Naive thymus-derived CD8-positive, alpha-beta T cell (primary cell): Measurements from ENCODE around the gene C8G. TPM values are rescaled to one million over a fixed set of nuclear protein-coding genes. Genes with fewer than 3 reads are reported as not detected.

Experiments
- ATAC-seq, 2 donors: fragments of 150-1000 bp; cut with Tn5 transposase in 1 of 2; sonication (Bioruptor Pico), chemical (Tn5 transposase) in 1 of 2; 1 replicate in 1 of 2; 2 replicates in 1 of 2; pipeline ENCODE4 v1.10.0; 2021; ENCODE audit warnings: mild to moderate bottlenecking in 2 of 2, moderate library complexity in 2 of 2
- POLR2A ChIA-PET: fragments of 350-600 bp; sonication (Branson Sonifier 250); formaldehyde crosslinking; loops from one replicate; lab custom pipeline; 2021; ENCODE audit warnings: antibody characterized with exemption; lab: Charles Lee
- DNase-seq, 10 donors: peaks; one replicate each; pipeline versions ENCODE4 v3.0.0 to v3.0.0-alpha.2; 2020 to 2022
- H3K27ac Mint-ChIP-seq, 10 donors: one replicate each; pipeline ENCODE4 v1.8.0; 2020 to 2022; ENCODE audit warnings: mild to moderate bottlenecking in 10 of 10, mixed read lengths in 10 of 10, moderate library complexity in 4 of 10, inconsistent platforms in 1 of 10
- H3K27me3 Mint-ChIP-seq, 5 donors: one replicate each; pipeline ENCODE4 v1.8.0; 2021 to 2022; ENCODE audit warnings: mixed read lengths in 5 of 5
- H3K36me3 Mint-ChIP-seq, 3 donors: one replicate each; pipeline ENCODE4 v1.8.0; 2020 to 2022; ENCODE audit warnings: mixed read lengths in 3 of 3, mild to moderate bottlenecking in 2 of 3, inconsistent platforms in 1 of 3
- H3K4me1 Mint-ChIP-seq, 4 donors: one replicate each; pipeline ENCODE4 v1.8.0; 2021 to 2022; ENCODE audit warnings: mixed read lengths in 4 of 4
- H3K4me3 Mint-ChIP-seq, 10 donors: one replicate each; pipeline ENCODE4 v1.8.0; 2020 to 2022; ENCODE audit warnings: mild to moderate bottlenecking in 10 of 10, mixed read lengths in 10 of 10, moderate library complexity in 6 of 10, inconsistent platforms in 1 of 10
- H3K9me3 Mint-ChIP-seq, 9 donors: one replicate each; pipeline ENCODE4 v1.8.0; 2020 to 2022; ENCODE audit warnings: mixed read lengths in 9 of 9, mild to moderate bottlenecking in 3 of 9, inconsistent platforms in 1 of 9, moderate library complexity in 1 of 9
- polyA plus RNA-seq, 3 donors: library from polyadenylated mRNA; unstranded; fragments of 300-500 nt; fragmentation: Illumina TruSeq; gene quantifications; one replicate each; pipeline ENCODE4 v1.2.3, GENCODE V29; 2021
- total RNA-seq, 8 experiments: library from RNA in 2 of 8; stranded (reverse) in 2 of 8; gene quantifications; one replicate each; pipeline ENCODE4 v1.2.3 and lab custom pipeline; 2021 to 2026

Gene C8G
- total and polyA plus RNA-seq, 5 experiments from 2014 or later, result 0.99 to 1.6 TPM; not detected in 3

DNA sequence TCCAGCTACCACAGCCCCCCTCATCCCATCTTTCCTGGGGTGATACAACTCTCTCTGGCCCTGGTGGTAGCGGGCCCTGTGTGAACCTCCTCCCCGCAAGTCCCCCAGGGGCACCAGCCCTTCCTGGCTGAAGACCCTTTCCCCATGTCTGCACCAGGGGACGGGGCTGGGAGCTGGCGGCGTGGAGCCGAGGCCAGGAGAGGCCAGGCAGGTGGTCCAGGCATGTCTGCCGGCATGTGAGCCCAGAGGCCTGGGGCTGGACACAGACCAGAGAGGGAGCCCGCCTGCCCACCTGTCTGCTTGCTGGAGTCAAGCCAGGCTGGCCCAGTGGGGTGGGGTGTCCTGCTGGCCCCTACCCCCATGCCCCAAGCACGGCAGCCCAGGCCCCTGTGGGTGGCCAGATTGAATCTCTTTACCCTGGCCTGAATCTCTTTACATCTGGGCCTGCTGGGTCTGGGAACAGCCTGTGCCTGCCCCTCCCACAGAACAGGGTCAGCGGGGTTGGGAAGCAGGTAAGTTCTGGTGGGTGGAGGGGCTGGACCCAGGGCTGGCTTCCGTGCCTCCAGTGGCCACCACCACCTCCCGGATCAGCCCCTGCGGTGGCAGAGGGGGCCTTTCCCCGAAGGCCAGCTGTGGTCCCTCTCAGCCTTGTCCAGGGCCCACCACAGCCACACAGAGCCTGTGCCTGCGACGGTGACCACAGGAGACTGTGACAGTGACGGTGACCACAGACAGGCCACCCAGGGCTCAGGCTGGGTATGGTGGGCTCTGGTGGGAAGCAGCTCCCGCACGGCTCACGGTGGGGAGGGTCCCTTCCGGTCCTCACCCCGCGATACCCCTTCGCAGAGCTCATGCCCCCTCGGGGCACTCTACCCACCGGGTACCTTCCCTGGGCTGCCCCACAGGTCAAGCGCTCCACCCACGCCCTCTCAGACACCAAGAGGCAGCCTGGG lies 14.1 kb downstream of the C8G start:
- no peak for ATAC-seq
- POLR2A ChIA-PET, result interaction anchor here (0.8 to 2.3 kb wide), 11 partner anchors 9 to 96 kb away, joined by 3 to 12 read pairs (median 3); partner anchors contain the start of genes C8G, CLIC3 and PAXX
- Mint-ChIP-seq H3K36me3 (no peaks in the 10 kb centered on the region), H3K9me3 (peaks cover 0 to 11% (median 0%) of the 10 kb centered on the region in 9 donors), H3K4me3 (peak overlapping the region in 3 of 10 donors; percentile 63 to 78 (median 74)), H3K4me1 (peaks cover 14 to 65% (median 43%) of the 10 kb centered on the region in 4 donors), H3K27me3 (no peaks in the 10 kb centered on the region), H3K27ac (peak overlapping the region in 5 of 10 donors; percentile 34 to 93 (median 72))
- no peak for DNase-seq

DNA sequence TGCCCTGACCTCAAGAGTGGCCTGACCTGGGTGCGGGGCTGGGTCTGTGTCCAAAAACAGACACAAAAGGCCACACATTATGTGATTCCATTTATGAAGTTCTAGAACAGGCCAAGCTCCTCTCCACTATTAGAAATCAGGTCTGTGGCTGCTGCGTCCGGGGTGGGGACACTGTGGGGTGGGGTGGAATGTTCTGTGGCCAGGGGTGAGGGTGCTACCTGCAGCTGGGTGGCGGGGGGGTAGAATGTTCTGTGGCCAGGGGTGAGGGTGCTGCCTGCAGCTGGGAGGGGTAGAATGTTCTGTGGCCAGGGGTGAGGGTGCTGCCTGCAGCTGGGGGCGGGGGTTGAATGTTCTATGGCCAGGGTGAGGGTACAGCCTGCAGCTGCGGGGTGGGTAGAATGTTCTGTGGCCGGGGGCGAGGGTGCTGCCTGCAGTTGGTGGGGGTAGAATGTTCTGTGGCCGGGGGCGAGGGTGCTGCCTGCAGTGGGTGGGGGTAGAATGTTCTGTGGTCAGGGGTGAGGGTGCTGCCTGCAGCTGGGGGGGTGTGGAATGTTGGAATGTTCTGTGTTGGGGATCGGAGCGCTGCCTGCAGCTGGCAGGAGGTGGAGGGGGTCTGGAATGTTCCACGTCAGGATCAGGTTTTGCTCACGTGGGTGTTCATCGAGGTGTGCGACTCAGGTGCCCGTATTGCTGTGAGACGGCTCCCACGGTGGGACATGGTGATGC lies 15.3 kb downstream of the C8G start:
- Mint-ChIP-seq H3K27me3 (no peaks in the 10 kb centered on the region), H3K4me3 (peak overlapping the region in 9 of 10 donors; percentile 18 to 82 (median 69)), H3K4me1 (peaks cover 15 to 63% (median 49%) of the 10 kb centered on the region in 4 donors), H3K36me3 (no peaks in the 10 kb centered on the region), H3K9me3 (peaks cover 0 to 11% (median 0%) of the 10 kb centered on the region in 9 donors), H3K27ac (peak overlapping the region; percentile 58 to 94 (median 88))
- no peak for DNase-seq
- ATAC-seq, result peak; percentile 67 to 80
- POLR2A ChIA-PET, result interaction anchor here (1.0 to 2.3 kb wide), 9 partner anchors 10 to 94 kb away, joined by 3 to 12 read pairs (median 5); partner anchors contain the start of genes C8G, PAXX and PTGDS

DNA sequence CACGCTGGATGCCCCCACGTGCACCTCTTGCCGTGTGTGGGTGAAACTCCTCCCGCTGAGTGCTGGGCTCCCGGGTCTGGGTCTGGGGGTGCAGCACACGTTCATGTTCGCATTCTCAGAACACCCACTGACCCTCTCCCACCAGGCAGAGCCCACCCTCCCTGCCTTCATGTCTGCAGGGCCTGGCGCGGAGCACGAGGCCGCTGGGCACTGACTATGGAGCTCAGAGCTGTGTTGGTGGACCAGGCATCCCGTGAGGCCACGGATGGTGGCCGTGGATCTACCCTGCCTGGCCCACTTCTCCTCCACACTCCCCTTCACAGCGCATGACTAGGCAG lies 15.9 kb downstream of the C8G start:
- Mint-ChIP-seq H3K27ac (peak overlapping the region in 7 of 10 donors; percentile 27 to 93 (median 62)), H3K36me3 (no peaks in the 10 kb centered on the region), H3K4me1 (peaks cover 19 to 67% (median 54%) of the 10 kb centered on the region in 4 donors), H3K27me3 (no peaks in the 10 kb centered on the region), H3K4me3 (peak overlapping the region in 5 of 10 donors; percentile 14 to 78 (median 63)), H3K9me3 (peaks cover 0 to 11% (median 0%) of the 10 kb centered on the region in 9 donors)
- POLR2A ChIA-PET, result interaction anchor here (1.0 to 2.3 kb wide), 5 partner anchors 10 to 32 kb away, joined by 4 to 12 read pairs (median 8); partner anchors contain the start of genes PAXX and PTGDS
- ATAC-seq (no peak), DNase-seq (no peak)

DNA sequence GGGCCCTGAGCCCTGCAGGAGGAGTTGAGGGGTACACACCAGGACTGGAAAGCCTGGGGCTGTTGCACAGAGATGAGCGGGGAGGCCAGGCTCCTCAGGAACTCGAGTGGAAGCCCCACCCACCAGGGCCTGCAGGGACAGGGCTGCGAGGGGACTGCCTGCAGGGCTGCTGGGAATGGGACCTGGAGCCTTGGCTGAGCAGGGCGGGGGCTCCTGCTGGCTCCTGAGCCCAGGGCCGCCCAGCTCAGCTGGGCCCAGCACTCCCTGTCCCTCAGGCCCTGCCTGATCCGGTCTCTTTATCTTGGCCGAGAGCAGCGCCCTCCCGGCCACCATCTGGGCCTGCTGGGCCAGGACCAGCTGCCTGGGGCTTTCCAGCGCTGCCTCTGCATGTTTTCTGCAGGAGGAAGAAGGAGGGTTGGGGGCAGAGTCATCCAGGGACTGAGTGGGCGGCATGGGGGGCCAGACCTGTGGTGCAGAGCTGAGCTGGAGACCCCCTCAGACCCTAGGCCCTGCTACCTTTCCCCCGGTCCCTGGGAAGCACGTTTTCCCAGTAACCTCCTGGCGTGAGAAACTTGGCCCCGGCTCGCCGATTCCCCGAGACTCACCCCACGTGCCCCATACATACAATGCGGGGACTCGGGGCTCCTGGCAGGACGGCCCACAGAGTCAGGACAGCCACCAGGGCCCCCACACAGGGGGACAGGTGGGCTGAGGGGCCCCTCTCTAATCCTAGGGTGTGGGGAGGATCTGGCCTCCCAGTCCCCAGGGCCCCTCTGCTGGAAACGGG lies 16.4 kb downstream of the C8G start:
- Mint-ChIP-seq H3K27me3 (no peaks in the 10 kb centered on the region), H3K27ac (peak overlapping the region in 8 of 10 donors; percentile 34 to 93 (median 46)), H3K9me3 (peaks cover 0 to 7% (median 0%) of the 10 kb centered on the region in 9 donors), H3K4me1 (peaks cover 20 to 70% (median 57%) of the 10 kb centered on the region in 4 donors), H3K36me3 (no peaks in the 10 kb centered on the region), H3K4me3 (peak overlapping the region in 4 of 10 donors; percentile 14 to 63 (median 24))
- POLR2A ChIA-PET, result interaction anchor here (0.6 to 1.8 kb wide), 4 partner anchors 11 to 42 kb away, joined by 3 to 4 read pairs (median 4); no protein-coding TSS in a partner anchor
- DNase-seq (no peak), ATAC-seq (no peak)

DNA sequence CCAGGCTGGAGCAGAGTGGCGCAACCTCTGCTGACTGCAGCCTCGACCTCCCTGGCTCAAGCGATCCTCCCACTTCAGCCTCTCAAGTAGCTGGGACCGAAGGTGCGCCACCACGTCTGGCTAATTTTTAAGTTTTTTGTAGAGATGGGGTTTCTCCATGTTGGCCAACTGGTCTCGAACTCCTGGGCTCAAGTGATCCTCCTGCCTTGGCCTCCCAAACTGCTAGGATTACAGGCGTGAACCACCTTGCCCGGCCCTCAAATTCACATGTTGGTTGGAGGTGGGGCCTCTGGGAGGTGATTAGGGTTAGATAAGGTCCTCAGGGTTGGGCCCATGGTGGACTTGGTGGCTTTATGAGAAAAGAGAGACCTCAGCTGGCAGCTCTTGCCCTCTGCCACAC lies 17.1 kb downstream of the C8G start:
- H3K4me1 Mint-ChIP-seq, result peaks cover 18 to 66% (median 57%) of the 10 kb centered on the region in 4 donors
- DNase-seq, result no peak
- no peaks in the 10 kb centered on the region for H3K27me3 Mint-ChIP-seq
- POLR2A ChIA-PET, result interaction anchor here (0.8 to 1.8 kb wide), 3 partner anchors 10 to 16 kb away, joined by 3 to 4 read pairs (median 4); no protein-coding TSS in a partner anchor
- no peak for ATAC-seq
- peak overlapping the region in 5 of 10 donors; percentile 25 to 69 (median 38) for H3K27ac Mint-ChIP-seq
- peak overlapping the region in 3 of 10 donors; percentile 1 to 24 (median 8) for H3K4me3 Mint-ChIP-seq
- H3K9me3 Mint-ChIP-seq, result peaks cover 0 to under 1% (median 0%) of the 10 kb centered on the region in 9 donors
- no peaks in the 10 kb centered on the region for H3K36me3 Mint-ChIP-seq

DNA sequence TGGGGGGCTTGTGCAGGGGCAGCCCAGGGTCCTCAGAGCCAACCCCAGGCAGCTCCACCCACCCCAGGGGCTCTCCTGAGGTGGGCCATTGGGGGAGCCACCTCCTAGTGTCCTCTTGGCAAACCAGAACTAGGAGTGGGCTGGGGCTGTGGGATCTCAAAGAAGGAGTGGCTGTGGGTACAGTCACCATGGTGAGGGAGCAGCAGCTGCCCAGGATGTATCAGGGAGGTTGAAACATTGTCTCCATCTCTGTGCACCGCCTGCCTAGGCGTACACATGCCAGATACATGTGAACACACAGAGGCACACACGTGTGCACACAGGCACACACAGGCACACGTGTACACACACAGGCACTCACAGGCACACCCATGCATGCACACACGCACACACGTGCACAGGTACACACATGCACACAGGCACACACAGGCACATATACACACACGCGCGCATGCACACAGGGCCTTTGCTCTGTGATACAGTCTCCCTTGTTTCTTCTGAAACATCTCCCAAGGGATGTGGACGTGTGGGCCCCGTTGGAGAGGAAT lies 17.7 kb downstream of the C8G start:
- peaks cover 19 to 66% (median 58%) of the 10 kb centered on the region in 4 donors for H3K4me1 Mint-ChIP-seq
- peak overlapping the region; percentile 26 to 85 (median 71) for H3K27ac Mint-ChIP-seq
- H3K36me3 Mint-ChIP-seq, result no peaks in the 10 kb centered on the region
- no peaks in the 10 kb centered on the region for H3K27me3 Mint-ChIP-seq
- H3K4me3 Mint-ChIP-seq, result peak overlapping the region in 1 of 10 donors; percentile 35
- no peak for DNase-seq
- no peaks in the 10 kb centered on the region for H3K9me3 Mint-ChIP-seq
- POLR2A ChIA-PET, result interaction anchor here (0.6 to 1.8 kb wide), 4 partner anchors 9 to 84 kb away, joined by 3 to 5 read pairs (median 4); partner anchors contain the start of gene LCN12
- ATAC-seq, result no peak

DNA sequence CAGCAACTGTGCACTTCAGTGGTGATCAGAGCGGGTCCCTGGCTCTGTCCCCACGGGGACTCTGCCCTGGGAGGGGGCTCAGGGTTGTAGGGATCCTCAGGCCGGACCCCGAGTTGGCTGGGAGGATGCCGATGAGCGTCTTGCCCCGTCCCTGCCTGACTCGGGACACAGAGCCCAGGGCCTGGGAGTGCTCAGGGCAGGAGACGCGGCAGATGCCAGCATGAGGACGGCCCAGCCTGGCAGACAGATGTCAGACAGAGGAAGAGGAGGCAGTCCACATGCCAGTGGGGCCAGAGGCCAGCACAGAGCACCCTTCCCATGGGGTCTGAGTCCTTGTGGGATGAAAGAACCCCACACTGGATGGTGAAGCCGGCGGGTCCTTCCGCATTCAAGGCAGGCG lies 18.3 kb downstream of the C8G start:
- Mint-ChIP-seq H3K36me3 (no peaks in the 10 kb centered on the region), H3K4me3 (peak overlapping the region in 1 of 10 donors; percentile 35), H3K27me3 (no peaks in the 10 kb centered on the region), H3K9me3 (no peaks in the 10 kb centered on the region), H3K27ac (peak overlapping the region in 3 of 10 donors; percentile 26 to 79 (median 70)), H3K4me1 (peaks cover 19 to 66% (median 55%) of the 10 kb centered on the region in 4 donors)
- POLR2A ChIA-PET, result interaction anchor here (0.6 to 1.8 kb wide), 3 partner anchors 9 to 84 kb away, joined by 3 to 5 read pairs (median 4); partner anchors contain the start of gene LCN12
- DNase-seq (no peak), ATAC-seq (no peak)

DNA sequence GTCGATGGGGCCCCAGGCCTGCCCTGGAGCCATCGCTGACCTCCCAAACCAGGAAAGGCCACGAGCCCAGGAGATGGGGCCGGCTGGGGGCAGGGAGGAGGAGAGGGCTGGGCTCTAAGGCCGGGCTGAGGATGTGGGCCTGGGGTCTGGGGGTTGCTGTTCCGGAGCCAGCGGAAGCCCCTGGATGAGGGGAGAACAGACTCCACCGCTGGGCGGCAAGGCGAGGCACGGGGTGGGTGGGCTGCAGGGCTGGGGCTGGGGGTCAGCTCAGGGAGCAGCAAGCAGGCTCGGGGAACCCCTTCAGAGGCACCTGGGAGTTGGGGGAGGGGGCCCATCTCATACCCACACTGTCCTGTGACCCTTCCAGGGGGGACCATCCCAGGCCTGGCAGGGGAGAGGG lies 18.7 kb downstream of the C8G start:
- Mint-ChIP-seq H3K9me3 (no peaks in the 10 kb centered on the region), H3K36me3 (no peaks in the 10 kb centered on the region), H3K4me3 (no peak overlapping the region), H3K4me1 (peaks cover 19 to 64% (median 52%) of the 10 kb centered on the region in 4 donors), H3K27ac (no peak overlapping the region), H3K27me3 (no peaks in the 10 kb centered on the region)
- DNase-seq (no peak), ATAC-seq (no peak)
- POLR2A ChIA-PET, result interaction anchor here (0.6 to 0.9 kb wide), 2 partner anchors 11 to 85 kb away, joined by 3 to 5 read pairs; partner anchors contain the start of gene LCN12

DNA sequence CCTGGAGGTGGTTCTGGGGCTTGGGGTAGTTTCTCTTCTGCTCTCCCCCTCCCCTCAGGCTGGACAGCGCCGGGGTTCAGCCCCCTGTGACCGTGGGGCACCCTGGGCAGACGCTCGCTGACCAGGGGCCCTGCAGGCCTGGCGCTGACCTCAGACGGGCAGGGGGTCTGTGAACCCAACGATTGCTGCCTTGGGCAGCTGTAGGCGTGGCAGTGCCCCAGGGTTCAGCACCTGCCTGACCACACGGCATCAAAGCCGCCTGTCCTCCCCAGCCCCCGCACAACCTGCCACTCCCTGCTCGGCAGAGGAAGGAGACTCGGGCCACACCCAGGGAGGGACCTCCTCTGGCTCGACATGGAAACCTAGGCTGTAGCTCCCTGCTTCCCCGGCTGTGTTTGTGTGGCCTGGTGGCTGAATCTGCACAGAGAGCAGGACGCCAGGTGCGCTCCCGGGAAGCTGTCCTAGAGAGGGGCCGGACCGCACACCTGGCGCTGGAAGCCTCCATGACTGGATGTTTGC lies 19.2 kb downstream of the C8G start:
- Mint-ChIP-seq H3K4me3 (peak overlapping the region in 4 of 10 donors; percentile 29 to 53 (median 44)), H3K36me3 (no peaks in the 10 kb centered on the region), H3K9me3 (no peaks in the 10 kb centered on the region), H3K27ac (peak overlapping the region in 1 of 10 donors; percentile 18), H3K27me3 (no peaks in the 10 kb centered on the region), H3K4me1 (peaks cover 19 to 59% (median 50%) of the 10 kb centered on the region in 4 donors)
- POLR2A ChIA-PET, result interaction anchor here (1.1 to 1.8 kb wide), 2 partner anchors 9 to 28 kb away, joined by 4 to 7 read pairs; partner anchors contain the start of gene PAXX
- no peak for ATAC-seq
- no peak for DNase-seq

DNA sequence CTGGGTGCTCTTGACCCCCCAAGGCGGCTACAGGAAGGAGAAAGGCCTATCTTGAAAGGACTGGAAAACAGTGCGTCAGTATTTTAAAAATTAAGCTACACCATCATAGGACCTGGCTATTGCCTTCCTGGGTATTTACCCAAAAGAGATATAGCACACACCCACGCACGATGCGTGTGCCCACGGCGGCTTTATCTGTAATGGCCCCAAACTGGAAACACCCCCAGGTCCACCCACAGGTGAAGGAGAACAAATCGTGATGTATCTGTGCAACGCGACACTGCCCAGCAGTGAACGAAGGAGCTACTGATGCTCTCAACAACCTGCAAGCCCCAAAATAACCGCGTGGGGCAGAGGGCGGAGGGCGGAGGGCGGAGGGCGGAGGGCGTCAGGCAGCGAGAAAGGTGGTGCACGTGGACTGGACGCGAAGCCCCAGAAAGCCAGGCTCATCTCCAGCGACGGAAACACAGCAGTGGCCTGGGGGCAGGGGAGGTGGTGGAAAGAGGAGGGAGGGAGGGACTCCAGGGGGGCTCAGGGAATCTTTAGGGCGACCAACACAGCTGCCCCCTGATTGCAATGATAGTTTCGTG lies 19.9 kb downstream of the C8G start:
- H3K27ac Mint-ChIP-seq, result peak overlapping the region in 5 of 10 donors; percentile 56 to 94 (median 83)

More for the DNA sequence above, 19.9 kb downstream of the C8G start:
- POLR2A ChIA-PET, result interaction anchor here (1.1 to 1.8 kb wide), 3 partner anchors 10 to 27 kb away, joined by 4 to 7 read pairs (median 5); partner anchors contain the start of gene PAXX
- peaks cover 19 to 52% (median 46%) of the 10 kb centered on the region in 4 donors for H3K4me1 Mint-ChIP-seq
- DNase-seq (no peak), ATAC-seq (no peak)
- H3K9me3 Mint-ChIP-seq, result no peaks in the 10 kb centered on the region
- H3K4me3 Mint-ChIP-seq, result peak overlapping the region in 7 of 10 donors; percentile 19 to 76 (median 33)
- H3K27me3 Mint-ChIP-seq, result no peaks in the 10 kb centered on the region
- H3K36me3 Mint-ChIP-seq, result no peaks in the 10 kb centered on the region
